GM10847 (cell line): ENCODE measurements around the gene CHRM5.
A peak's percentile ranks its signal among the peaks of the same experiment; 100 is the strongest.

Experiments
- POLR2A ChIP-seq: IDR thresholded peaks from 2 replicates; pipeline ENCODE4 v1.6.1; 2011; ENCODE audit not compliant: insufficient read length; ENCODE audit errors: extremely low read depth

Gene CHRM5

GRCh38 chr15:34055868-34056595 is 87.7 kb downstream of the CHRM5 start:
- TF ChIP-seq POLR2A: no peak

- TF ChIP-seq POLR2A: no peak
Measured at GRCh38 chr15:34056911-34057310, 88.6 kb downstream of the CHRM5 start.

- TF ChIP-seq POLR2A: no peak
Measured at GRCh38 chr15:34059476-34059875, 91.2 kb downstream of the CHRM5 start.

GRCh38 chr15:34059946-34060345 is 91.6 kb downstream of the CHRM5 start:
- TF ChIP-seq POLR2A: no peak

- TF ChIP-seq POLR2A: no peak
Measured at GRCh38 chr15:34064438-34064837, 96.1 kb downstream of the CHRM5 start.

GRCh38 chr15:34065261-34065660 is 97.0 kb downstream of the CHRM5 start:
- no peak for TF ChIP-seq POLR2A

GRCh38 chr15:34065941-34066340 is 97.6 kb downstream of the CHRM5 start:
- TF ChIP-seq POLR2A: no peak

- no peak for TF ChIP-seq POLR2A
Measured at GRCh38 chr15:34070003-34070402, 101.7 kb downstream of the CHRM5 start.

GRCh38 chr15:34076785-34077184 is 108.5 kb downstream of the CHRM5 start:
- TF ChIP-seq POLR2A: no peak

- no peak for TF ChIP-seq POLR2A
Measured at GRCh38 chr15:34078900-34079299, 110.6 kb downstream of the CHRM5 start.

- no peak for TF ChIP-seq POLR2A
Measured at GRCh38 chr15:34079904-34080303, 111.6 kb downstream of the CHRM5 start.

- TF ChIP-seq POLR2A: no peak
Measured at GRCh38 chr15:34084086-34084485, 115.8 kb downstream of the CHRM5 start.

- TF ChIP-seq POLR2A: no peak
Measured at GRCh38 chr15:34085746-34086145, 117.4 kb downstream of the CHRM5 start.

GRCh38 chr15:34099914-34100313 is 131.6 kb downstream of the CHRM5 start:
- TF ChIP-seq POLR2A: no peak

- peak; percentile 91 for TF ChIP-seq POLR2A
Measured at GRCh38 chr15:34101366-34102174, 133.3 kb downstream of the CHRM5 start, which contains the start of the genes EMC7 and PGBD4. EMC7 (minus strand) TSS chr15:34101862; CDS start chr15:34101839, 23 bp downstream. PGBD4 (plus strand) TSS chr15:34102083; CDS start chr15:34102532, 449 bp downstream.

GRCh38 chr15:34102175-34102925 is 134.1 kb downstream of the CHRM5 start:
- TF ChIP-seq POLR2A: no peak

- TF ChIP-seq POLR2A: no peak
Measured at GRCh38 chr15:34106423-34106822, 138.1 kb downstream of the CHRM5 start.
